Stimulated activated CD8-positive, alpha-beta memory T cell treated with anti-CD3 and anti-CD28 coated beads, Interleukin-12 subunit alpha, Interleukin-12 subunit beta, amount 100 ng/mL, for 1 hour (primary cell): Measurements from ENCODE around the gene ELAVL3.
"Not testable (repeated sequence)": the region's sequence is repeated elsewhere in the genome, so short reads cannot be mapped to it uniquely, and the experiment has no call there.

Source experiments
- DNase-seq: peaks from one replicate; pipeline ENCODE4 v3.0.0-alpha.2; 2020; ENCODE audit warnings: low read depth

The ELAVL3 gene

DNA sequence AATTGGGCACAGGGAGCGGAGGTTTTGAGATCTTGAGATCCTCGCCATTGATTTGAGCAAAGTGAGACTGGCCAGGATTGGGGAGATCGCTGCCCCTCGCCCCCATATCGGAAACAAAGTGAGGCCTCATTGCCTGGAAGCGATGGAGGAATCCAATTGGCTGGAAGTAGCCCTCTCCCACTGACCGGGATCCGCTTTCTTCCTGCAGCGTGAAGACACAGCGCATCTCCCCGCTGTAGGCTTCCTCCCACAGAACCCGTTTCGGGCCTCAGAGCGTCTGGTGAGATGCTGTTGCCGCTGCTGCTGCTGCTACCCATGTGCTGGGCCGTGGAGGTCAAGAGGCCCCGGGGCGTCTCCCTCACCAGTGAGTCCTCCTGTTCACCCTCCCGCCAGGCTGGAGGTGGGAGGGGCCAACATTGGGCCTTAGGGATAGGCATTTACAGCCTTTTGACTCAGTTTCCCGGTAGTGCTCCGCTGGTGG lies 45.0 kb downstream of the ELAVL3 start:
- no peak for DNase-seq

DNA sequence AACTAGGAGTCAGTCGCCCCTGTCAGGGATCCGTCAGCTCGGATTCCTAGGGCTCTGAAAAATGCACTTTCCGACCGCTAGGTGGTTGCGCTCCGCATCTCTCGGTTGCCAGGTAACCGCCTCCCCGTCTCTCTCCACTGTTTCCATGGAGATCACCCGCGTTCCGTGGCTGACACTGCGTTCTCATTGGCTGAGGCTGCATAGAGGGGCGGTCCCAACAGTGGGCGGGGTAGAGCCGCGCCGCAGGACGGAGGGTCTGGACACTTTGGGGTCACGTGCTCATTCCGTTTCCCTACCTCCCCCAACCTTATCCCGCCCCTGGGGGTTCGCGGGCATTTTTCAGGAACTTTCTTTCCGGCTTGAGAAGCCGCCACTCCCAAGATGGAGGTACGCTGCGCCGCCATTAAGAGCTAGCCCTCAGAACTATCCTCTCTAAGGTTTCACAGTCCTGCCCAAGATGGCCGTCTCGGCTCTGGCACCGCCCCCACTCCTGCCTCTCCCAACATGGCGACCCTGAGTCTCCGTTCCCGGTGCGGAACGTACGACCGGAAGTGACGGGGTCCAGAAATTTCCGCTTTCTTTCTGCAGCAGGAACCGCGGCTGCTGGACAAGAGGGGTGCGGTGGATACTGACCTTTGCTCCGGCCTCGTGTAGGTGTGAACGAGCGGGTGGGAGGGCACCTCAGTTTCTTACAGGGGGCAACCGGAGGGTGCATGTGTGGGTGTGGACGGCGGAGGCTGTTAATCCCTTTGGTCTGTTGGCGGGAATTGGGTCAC lies 45.6 kb downstream of the ELAVL3 start, which contains the start of the genes ODAD3 and PRKCSH:
TSS of gene ODAD3 (minus strand) at position 65 of the 776 bp plus-strand sequence. CDS start 105 bp downstream, outside the sequence.
TSS of gene PRKCSH (plus strand) at position 579 of the 776 bp plus-strand sequence. CDS start 483 bp downstream, outside the sequence.
- peak; percentile 97 for DNase-seq

DNA sequence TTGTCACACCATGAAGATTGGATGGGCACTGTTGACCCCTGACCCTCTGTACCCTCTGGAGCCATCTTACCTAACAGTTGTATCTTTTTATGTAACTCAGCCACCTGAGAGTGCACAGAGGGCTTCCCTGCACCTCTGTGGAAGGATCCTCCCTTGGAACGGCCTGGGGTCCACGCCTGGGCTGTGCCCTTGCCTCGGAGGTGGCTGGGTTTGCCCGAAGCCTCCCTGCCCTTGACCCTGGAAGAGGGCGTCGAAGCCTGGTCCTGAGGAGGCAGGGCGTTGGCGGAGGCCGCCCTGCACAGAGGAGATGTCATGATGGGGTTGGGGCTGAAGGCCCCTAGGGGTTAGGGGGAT lies 46.2 kb downstream of the ELAVL3 start:
- DNase-seq = no peak

DNA sequence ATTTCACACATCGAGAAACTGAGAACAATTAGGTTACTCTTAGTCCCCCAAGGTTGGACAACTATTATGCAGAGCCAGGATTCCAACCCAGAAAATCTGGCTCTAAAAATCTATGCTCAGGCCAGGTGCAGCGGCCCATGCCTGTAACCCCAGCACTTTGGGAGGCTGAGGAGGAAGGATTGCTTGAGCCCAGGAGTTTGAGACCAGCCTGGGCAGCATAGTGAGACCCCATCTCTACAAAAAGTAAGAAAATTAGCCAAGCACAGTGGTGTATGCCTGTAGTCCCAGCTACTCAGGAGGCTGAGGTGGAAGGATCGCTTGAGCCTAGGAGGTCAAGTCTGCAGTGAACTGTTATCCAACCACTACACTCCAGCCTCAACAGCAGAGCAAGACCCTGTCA lies 47.3 kb downstream of the ELAVL3 start:
- not testable (repeated sequence) for DNase-seq

DNA sequence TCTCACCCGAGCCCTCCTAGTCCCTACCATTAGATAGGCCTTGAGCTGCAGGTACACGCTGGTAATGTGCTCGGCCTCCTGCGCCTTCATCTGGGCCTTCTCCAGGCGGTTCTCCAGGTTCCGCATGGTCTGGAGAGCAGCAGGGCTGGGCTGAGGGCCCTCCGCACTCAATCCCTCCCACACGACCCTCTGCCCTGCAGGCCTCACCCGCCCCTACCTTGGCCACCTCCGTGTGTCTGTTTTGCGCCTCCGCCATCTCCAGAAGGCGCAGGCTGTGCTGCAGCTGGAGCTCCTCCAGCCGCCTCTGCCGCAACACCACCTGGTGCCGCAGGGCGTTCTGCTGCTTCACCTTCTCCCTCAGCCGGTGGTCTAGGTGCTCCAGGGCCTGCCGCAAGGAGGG lies 54.2 kb downstream of the ELAVL3 start:
- DNase-seq = no peak

DNA sequence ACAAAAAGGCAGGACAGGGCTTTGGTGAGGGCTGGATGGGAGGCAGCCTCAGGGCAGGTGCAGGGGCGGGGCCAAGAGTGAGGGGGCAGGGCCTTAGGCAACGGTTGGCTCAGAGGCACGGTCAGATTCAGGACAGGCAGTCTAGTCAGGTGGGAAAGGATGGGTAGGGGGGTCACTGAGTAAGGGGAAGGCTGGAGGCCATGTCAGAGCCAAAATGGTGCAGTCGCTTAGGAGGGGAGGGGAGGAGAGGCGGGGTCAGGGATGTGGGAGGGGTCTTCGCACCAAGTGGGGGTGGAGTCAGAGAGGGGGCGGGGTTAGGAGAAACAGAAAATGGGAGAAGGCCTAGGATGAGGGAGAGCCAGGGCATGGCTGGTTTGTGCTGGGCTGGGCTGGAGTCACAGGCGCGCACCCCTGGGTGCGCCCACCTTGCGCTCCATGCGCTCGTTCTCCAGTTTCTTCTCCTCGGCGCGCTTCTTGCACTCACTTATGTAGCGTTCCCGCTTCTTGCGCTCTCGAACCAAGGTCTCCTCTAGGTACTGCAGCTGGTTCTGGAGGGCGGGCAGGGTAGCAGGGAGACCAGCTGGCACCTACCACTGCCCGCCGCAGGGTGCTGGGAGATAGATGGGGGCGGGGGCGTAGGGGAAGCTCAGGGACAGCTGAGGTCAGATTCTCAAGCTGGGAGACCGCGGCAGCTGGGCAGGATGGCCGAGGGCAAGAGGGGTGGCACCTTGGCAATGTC lies 55.0 kb downstream of the ELAVL3 start:
- DNase-seq = no peak

DNA sequence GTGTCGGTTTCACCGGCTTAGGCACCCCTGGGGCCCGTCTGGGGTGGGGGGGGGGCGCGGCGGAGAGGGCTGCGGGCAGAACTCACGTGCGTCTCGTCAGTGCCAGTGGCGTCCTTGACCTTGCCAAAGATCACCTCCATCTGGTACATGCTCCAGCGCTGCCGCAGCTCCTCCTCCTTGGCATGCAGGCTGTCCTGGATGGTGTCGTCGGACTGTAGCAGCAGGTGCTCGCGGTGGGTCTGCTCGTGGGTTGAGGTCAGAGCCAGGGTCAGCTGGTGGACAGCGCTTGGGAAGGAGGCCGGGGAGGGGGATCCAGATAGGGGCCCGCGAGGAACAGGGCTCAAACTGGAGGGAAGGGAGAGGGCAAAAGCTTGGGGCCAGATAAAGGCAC lies 57.1 kb downstream of the ELAVL3 start:
- no peak for DNase-seq

DNA sequence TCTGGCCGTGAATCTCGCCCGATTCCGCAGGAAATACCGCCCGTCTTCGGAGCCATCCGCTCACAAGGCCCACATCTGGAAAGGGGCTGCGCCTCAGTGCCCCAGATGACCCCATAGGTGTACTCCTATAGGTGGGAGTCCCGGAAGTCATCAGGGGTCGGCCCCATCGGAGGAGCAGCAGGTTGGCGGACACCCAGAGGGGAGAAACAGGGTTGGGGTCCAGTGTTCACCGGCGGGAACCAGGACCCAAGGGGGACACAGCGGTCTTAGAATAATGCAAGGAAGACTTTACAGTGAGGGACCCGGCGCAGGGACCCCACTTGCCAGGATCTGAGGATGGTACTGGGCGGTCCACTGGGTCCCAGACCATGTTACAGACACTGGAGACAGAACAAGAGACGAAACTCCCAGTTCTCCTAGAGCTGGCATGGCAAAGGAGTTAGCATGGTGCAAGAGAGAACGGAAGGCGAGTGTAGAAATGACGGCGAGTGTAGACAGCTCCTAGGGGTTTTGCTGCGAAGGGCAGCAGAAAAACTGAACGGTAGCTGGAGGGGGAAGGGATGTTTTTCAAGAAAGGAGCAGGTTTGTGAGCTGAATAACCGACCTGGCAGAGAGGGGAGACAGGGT lies 57.6 kb downstream of the ELAVL3 start:
- no peak for DNase-seq

DNA sequence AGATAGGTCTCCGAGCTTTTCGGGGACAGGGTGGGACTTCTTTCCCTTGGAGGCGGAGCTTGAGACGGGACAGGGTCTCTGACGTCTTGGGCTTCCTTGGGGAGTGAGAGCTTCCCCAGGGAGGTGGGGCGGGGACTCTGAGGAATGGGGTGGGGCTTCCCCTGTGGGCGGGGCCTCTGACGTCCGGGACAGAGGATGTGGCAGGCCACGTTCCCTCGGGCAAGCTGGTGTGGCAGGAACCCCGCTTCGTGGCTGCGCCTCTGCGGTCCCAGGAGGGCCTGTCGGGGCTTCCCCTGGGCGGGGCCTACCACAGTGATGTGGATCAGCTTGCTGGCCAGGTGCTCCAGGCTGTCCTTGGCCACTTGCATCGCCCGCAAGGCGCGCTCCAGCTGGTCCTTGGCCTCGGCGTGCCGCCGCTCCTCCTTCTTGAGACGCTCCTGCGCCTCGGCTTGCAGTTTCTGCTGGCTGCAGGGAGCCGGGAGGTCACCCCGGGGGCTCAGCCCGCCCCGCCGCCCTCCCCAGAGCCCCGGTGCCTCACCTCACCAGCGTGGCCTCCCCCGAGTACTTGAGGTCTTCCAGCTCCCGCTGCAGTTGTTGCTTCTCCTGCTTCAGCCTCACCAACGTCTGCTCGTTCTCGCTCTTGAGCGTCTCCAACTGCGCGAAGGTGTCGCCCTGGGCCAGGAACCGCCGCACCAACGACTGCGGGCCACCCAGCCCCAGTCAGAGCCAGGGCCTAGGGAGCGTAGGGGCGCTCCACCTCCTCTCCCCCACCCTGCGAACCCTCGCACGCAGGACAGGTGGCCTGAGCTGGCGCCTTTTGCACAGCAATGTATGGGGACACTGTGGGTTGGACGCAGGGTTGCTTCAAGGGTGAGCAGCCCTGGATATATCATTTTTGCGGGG lies 58.4 kb downstream of the ELAVL3 start:
- peak; percentile 31 for DNase-seq

DNA sequence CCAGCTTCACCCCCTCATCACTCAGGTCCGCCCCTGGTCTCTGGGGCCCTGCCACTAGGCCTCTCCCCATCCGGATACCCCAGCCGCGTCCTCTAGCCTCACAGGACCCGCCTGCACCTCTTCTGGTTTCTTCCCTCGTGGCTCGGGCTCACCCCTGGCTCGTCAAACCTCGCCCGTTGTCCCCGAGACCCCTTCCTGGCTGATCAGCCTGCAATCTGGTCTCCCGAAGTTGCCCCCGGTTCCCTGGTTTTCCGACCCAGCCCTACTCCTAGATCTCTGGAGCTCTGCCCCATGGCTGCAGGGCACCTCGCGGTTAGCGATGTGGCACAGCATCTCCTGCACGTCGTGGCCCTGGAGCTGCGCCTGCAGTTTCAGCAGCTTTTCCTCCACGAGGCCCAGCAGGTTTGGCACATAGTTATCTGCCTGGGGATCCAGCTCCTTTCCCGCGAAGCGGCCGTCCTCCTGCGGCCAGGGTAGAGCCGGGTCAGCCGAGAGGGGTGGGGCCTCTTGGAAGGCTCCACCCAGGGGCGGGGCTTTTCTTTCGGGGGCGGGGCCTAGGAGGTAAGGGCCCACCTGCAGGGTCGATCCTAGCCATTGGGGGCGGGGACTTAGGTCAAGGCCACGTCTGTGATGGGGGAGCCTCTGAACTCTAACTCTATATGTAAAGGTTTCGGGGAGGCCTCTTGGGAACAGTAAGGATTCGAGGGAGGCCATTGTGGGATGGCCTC lies 59.3 kb downstream of the ELAVL3 start:
- DNase-seq = no peak

DNA sequence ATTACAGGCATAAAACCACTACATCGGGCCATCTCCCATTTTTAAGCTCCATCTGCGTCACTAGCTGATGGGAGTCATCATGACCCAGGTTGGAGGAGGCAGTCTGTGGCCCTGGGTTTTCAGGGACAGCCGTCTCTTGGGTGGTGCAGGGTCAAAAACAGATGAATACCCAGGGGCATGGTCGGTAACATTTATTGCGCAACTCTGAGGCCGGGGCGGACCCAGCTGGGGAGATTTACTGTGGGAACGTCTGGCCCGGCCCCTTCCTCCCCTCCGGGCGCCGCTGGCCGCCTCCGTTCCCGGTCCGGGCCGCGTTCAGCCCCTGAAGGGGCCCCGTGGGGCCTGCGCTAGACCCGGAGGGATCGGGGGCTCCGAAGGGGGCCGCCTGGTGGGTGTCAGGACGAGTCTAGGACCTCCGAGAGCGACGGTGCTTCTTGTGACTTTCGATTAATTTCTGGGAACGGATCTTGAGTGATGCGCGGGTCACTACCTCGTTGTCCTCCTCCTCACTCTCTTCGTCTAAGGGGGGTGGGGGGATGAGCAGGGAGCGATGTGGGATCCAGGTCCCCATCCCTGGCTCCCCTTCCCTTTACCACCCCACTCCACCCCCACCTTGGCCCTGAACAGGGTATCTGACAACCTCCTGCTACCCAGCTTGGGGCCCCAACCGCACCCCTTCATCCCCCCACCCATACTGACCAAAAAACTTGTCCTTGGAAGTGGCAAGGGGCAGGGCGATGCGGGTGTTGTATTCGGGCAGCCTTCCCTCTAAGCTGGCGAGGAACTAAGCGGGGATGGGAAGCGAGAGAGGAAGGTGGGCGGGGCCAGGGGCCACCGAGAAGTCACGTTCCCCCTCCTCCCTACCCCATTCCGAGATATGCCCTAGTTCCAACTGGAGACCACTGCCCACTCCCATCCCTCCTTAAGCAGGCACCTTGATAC lies 60.1 kb downstream of the ELAVL3 start:
- no peak for DNase-seq

DNA sequence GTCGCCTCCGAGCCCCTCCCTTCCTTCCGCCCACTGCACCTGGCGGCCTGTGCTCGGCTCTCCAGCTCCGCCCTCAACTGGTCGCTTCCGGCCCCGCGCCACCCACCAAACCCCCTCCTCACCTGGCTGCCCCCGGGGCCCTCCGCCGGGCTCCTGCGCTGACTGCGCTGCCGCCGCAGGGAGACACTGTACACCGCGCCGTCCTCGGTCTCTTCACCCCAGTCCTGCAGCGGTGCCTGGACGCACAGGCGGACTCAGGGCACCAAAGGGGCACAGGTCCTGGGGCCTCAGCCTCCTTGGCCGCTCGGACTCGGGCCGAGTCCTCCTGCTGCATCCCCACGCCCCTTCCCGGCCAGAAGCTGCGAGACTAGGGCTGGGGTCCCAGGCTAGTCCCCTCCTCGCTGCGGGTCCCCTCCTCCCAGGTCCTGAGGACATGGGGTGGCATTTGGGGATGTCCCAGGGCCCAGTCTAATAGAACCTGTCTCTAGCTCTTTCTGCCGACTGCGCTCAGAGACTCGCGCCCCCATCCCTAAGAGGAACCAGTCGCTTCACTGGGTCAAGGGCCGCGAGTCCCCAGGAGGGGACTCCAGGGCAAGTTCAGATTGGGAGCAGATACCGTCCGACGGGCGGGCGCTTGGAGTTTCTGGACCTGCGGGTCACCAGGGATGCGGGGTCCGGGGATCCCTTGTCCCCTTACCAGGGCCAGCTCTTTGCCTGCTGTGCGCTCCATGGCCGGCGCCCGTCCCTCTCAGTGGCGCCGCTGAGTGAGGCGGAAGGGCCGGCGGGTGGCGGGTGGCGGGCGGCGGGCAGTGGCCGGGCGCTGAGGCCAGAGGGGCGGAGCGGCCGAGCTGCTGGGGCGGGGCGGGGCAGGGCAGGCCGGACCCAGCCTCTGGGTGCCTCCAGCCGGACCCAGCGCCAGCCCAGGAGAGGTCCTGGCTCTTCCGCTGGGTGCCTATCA lies 62.0 kb downstream of the ELAVL3 start, which contains the start of gene RGL3:
TSS of gene RGL3 (minus strand) at position 766 of the 958 bp plus-strand sequence. CDS start at position 730, 36 bp downstream.
- no peak for DNase-seq

DNA sequence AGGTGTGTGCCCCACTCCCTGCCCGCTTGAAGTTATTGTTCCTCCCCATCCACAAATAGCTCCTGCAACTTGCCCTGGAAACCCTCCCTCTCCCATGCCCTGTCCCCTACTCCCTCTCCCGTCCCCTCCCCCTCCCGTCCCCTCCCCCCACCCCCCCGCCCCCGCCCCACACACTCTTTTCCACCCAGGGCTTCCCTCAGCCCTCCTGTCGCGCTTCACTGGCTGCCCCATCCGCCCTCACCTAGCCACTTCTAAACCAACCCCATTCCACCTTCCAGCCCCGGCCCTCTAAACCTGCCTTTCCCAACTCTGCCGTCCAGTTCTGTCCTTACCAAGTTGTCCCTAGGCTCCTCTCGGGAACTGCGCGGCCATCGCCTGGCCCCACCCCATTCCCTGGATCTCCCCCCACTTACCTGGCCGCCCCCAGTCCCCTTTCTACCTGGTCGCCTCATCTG lies 62.7 kb downstream of the ELAVL3 start:
- DNase-seq = no peak

DNA sequence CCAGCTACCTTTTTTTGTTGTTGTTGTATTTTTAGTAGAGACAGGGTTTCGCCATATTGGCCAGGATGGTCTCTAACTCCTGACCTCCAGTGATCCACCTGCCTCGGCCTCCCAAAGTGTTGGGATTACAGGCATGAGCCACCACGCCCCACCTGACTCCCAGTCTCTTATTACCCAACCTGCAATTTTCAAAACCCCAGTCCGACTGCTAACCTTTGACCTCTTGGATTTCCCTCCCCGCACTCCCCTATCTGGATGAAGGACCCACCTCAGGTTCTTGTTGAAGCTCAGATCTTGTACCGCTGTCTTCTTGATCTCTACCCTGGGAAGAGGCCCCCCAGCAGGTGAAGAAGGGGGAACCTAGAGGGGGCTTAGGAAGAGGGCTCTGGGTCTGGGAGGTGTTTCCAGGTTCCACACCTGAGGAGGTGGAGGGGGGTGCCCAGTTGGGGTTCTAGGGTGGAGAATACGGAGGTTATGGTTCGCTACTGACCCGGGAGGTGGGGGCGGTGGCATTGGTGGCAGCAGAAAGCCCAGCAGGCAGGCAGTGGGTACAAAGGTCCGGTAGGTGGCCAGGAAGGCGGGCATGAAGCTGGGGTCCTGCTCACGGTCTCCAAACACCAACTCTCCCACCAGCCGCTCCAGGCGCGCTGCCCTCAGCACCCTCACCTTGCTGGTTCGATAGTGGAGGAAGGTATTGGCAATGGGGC lies 64.3 kb downstream of the ELAVL3 start:
- no peak for DNase-seq

DNA sequence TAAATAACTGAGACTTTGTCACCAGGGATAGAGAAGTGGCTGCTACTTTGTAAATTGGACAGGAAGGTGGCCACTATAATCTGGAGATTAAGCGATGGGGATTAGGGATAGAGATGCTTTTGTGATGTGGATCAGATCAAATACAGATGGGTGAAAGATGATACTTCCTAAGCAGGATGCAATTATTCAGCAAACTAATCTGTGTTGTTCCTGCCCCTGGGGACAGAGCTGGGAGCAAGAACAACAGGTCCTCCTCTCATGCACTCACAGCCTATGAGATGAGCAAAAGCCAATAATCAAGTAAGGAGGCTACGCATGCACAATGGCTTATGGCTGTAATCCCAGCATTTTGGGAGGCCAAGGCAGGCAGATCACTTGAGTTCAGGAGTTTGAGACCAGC lies 66.3 kb downstream of the ELAVL3 start:
- DNase-seq = no peak

DNA sequence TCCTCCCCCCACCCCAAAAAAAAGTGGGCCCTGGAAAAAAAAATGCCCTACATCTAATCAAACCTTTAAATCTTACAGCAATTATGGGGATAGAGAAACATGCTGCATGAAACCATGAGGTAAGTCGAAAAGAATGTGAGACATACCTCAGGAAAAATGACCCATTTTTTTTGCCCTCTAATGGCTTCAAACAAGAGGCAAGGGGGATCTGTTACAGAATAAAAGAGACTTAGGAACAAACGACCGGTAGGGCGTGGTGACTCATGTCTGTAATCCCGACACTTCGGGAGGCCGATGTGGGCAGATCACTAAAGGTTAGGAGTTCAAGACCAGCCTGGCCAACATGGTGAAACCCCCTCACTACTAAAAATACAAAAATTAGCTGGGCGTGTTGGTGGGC lies 70.2 kb downstream of the ELAVL3 start:
- no peak for DNase-seq

DNA sequence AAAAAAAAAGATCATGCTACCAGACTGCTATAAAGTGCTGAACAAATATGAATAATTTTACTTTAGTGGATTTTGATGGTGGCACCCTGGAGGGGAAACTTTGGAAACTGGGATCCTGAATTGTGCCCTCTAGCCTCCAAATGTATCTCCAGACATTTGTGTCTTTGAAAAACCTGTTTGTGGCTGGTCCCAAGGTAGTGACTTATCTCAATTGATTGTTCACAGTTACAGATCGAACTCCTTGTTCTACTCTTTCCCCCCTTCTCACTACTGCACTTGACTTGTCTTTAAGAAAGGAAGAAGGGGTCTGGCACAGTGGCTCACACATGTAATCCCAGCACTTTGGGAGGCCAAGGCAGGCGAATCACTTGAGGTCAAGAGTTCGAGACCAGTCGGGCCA lies 72.3 kb downstream of the ELAVL3 start:
- DNase-seq = no peak
